Fibroblast of peridontal ligament (primary cell): ENCODE results near the gene IRF7.

ENCODE experiments used
- DNase-seq: peaks from one replicate; pipeline ENCODE4 v3.0.0-alpha.2; 2010; ENCODE audit errors: extremely low read depth

IRF7 gene

DNA sequence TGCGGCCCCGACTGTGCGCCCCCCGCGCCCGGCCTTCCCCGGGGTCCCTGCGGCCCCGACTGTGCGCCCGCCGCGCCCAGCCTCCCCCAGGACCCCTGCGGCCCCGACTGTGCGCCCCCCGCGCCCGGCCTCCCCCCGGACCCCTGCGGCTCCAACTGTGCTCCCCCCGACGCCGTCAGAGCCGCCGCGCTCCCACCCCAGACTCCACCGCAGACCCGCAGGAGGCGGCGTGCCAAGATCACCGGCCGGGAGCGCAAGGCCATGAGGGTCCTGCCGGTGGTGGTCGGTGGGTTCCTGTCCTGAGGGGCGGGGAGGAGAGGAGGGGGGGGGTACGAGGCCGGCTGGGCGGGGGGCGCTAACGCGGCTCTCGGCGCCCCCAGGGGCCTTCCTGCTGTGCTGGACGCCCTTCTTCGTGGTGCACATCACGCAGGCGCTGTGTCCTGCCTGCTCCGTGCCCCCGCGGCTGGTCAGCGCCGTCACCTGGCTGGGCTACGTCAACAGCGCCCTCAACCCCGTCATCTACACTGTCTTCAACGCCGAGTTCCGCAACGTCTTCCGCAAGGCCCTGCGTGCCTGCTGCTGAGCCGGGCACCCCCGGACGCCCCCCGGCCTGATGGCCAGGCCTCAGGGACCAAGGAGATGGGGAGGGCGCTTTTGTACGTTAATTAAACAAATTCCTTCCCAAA lies 24.4 kb upstream of the IRF7 start:
- no peak for DNase-seq

DNA sequence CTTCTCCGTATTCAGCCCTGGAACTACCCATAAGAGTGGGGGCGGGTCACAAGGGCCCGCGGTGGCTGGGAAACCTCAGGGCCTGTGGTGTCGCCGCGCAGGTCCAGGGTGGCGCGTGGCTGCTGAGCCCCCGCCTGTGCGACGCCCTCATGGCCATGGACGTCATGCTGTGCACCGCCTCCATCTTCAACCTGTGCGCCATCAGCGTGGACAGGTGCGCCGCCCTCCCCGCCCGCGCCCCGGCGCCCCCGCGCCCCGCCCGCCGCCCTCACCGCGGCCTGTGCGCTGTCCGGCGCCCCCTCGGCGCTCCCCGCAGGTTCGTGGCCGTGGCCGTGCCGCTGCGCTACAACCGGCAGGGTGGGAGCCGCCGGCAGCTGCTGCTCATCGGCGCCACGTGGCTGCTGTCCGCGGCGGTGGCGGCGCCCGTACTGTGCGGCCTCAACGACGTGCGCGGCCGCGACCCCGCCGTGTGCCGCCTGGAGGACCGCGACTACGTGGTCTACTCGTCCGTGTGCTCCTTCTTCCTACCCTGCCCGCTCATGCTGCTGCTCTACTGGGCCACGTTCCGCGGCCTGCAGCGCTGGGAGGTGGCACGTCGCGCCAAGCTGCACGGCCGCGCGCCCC lies 23.7 kb upstream of the IRF7 start:
- DNase-seq, result no peak

DNA sequence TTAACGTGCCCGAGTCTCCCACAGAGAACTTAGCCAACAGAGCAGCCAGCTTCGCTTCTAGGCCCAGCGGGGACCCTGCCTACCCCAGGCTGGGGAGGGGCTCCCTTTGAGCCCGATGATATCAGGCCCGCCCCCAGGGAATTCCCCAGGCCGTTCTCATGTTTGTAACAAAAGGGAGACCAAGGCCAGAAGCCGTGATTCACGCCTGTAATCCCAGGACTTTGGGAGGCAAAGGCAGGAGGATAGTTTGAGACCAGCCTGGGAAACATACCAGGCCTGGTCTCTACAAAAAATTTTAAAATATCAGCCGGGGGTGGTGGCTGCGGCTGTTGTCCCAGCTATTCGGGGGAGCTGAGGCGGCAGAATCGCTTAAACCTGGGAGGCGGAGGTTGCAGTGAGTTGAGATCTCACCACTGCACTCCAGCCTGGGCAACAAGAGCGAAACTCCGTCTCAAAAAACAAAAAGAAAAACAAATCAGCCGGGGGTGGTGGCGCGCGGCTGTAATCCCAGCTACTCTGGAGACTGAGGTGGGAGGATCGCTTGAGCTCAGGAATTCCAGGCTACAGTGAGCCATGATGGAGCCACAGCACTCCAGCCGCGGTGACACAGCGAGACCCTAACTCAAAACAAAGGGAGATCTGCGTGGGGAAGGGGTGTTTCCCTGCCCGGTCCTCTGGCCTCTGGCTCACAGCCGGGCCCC lies 23.0 kb upstream of the IRF7 start:
- no peak for DNase-seq

DNA sequence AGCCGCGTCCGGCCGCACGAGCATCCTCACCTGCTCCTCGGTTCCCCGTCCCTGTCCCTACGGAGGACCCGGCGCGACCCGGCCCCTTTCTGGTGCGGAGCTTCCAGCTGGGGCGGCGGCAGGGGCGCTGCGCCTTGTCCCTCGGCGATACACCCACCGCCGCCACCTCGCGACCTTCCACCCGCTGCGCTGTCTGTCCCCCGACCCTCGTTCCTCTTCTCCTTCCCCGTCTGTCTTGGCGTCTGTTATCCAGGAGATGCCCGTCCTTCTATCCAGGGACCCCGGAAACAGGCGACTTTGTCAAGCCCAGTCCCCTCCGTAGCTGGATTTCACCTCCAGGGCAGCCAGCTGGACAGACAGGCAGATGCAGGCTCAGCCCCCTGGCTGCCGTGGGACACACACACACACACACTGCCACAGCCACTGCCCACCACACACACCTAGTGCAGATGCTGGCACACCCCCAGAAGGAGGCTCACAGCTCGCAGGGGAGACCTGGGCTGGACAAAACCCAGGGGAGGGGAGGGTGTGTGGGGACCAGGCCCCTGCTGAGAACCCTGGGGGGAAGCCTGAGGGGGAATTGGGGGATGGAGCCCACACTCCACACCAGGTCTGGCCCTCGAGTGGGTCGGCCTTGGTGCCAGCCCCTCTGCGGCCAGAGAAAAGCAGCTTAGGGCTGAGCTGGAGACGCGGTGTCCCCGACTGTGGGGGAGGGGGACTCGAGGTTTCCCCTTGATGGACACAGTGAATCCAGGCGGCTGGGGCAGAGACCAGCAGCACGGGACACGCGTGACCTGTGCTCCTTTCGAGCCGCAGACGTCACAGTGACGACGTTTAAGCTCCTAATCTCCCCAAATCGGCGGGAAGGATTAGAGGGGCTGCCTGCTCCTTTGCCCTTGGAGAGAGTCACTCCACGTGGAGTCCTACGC lies 22.1 kb upstream of the IRF7 start:
- DNase-seq, result no peak

DNA sequence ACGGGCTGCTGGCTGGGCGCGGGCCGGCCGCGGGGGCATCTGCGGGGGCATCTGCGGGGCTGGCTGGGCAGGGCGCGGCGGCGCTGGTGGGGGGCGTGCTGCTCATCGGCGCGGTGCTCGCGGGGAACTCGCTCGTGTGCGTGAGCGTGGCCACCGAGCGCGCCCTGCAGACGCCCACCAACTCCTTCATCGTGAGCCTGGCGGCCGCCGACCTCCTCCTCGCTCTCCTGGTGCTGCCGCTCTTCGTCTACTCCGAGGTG lies 21.5 kb upstream of the IRF7 start:
- no peak for DNase-seq

DNA sequence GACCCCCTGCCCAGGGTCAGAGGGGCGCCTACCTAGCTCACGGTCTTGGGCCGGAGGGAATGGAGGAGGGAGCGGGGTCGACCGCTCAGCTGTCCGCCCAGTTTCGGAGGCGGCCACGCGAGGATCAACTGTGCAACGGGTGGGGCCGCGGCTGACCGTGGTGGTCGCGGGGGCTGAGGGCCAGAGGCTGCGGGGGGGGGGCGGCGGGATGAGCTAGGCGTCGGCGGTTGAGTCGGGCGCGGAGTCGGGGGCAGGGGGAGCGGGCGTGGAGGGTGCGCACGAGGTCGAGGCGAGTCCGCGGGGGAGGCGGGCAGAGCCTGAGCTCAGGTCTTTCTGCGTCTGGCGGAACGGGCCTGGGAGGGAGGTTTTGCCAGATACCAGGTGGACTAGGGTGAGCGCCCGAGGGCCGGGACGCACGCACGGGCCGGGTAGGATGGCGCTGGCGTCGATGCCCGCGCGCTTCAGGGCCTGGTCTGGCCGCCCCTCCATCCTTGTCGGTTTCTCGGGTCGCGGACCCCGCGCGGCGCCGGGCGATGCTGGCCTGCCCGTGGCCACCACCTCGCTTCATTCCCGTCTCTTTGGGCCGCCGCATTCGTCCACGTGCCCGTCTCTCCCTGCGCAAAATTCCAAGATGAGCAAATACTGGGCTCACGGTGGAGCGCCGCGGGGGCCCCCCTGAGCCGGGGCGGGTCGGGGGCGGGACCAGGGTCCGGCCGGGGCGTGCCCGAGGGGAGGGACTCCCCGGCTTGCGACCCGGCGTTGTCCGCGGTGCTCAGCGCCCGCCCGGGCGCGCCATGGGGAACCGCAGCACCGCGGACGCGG lies 21.0 kb upstream of the IRF7 start, which contains the start of gene DRD4:
Gene DRD4, plus strand, starts transcription at position 759 of the 822 bp plus-strand sequence. Its CDS starts 36 bp downstream, at position 795.
- no peak for DNase-seq

DNA sequence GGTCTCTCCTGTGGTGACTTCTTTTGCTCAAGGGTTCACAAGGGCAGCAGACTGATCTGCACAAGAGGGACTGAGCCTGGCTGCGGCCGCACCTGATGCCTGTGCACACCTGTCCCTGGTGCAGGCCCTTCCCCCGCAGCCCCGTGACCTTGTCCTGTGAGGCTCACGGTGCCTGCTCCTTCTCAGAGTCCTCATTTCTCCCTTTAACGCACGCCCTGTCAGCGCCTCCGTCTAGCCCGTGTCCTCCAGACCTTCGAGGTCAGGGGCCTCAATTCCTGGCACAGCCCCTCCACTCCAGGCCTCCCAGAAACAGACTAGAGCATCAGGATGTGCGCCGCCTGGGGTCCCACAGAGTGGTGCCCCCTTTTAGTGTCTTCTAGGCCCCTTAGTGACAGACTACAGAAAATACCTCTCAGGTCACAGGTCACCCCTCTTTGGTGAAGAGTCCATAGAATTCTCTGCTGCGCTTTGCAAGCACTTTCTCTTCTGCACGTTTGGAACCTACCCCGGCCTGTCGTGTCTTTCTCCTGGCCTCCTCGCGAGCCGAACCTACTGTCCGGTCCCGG lies 20.3 kb upstream of the IRF7 start:
- DNase-seq, result no peak

DNA sequence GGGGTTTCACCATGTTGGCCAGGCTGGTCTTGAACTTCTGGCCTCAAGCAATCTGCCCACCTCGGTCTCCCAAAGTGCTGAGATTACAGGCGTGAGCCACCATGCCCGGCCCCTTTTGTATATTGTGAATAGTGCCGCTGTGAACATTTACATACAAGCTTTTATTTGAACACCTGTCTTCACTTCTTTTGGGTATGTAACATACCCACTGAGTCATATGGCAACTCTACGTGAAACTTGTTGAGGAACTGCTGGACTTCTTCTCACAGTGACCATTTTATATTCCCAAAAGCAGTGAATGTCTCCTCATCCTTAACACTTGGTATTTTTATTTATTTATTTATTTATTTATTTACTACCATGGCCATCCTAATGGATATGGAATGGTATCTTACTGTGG lies 15.1 kb upstream of the IRF7 start:
- DNase-seq, result no peak

DNA sequence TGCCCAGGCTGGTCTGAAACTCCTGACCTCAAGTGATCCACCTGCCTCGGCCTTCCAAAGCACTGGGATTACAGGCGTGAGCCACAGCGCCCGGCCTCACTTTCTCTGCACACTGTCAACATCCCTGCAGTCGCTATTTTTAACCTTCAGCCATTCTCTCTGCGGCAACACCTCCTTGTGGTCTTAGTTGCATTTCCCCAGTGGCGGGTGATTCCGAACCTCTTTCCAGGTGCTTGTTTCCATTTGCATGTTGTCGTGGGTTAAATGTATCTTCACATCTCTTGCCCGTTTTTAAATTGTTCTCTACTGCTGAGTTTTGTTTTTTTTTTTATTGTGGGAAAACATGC lies 13.5 kb upstream of the IRF7 start:
- DNase-seq, result no peak

DNA sequence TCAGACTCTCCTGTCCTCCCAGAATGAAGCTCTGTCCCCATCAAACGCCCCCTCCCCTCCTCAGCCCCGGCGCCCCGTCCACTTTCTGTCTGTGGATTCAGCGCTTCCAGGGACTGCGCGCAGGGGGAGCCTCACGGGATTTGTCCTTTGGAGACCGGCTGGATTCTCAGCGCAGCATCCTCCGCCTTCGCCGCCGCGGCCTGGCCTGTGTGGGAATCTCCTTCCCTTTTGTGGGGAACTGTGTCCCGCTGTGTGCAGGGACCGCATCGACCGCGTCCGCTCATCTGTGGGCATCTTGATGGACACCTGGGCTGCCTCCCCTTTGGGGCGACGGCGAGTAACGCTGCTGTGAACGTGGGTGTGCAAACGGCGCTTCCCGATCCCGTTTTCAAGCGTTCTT lies 12.3 kb upstream of the IRF7 start:
- no peak for DNase-seq

DNA sequence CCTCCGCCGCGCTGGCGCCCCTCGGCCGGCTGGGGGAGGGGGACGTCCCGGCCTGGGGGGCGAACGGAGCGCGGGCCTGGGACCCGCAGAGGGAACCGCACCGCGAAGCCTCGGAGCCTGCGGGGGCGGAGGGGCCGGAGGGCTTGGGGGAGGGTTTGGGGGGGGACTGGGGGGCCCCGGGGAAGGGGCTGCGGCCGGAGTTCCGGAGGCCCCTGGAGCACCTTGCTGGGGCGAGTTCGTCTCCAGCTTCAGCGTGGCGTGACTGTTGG lies 11.5 kb upstream of the IRF7 start:
- DNase-seq, result no peak

DNA sequence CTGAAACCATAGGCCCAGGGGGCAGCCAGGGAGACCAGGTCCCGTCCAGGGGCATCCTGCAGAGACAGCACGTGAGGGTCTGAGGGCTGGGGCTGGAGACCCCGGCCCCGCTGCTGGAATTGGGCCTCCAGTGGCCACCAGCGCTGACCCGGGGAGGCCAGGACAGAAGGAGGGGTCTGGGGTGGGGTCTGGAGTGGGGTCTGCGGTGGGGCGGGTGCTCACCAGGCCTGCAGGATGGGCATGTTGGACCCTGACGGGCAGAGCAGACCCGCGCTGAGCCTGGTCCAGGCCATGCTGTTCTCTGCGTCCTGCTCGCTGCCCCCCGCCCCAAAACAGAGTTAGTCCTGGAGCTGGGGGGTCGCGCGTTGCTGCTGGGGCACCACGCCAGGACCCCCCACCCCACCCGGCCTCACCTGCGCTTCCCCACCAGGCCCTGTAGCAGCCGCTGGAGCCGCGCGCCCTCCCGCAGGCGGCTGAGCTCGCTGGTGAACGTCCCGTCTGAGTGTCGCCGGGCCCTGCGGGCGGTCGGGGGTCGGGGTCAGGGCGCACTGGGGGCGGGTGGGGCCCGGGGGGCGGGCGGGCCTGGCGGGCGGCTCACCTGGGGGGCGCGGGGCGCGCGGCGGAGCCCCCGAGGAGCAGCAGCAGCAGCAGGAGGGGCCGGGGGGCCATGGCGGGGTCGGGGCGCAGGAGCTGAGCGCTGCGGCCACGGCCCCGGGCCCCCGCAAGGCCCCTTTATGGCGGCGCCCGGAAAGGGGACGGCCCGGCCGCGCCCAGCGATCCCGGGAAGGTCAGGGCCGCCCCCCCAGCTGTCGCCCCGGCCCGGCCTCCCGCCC lies 10.9 kb upstream of the IRF7 start, which contains the start of gene SCT:
Gene SCT, minus strand, starts transcription at position 707 of the 833 bp plus-strand sequence. Its CDS starts 38 bp downstream, at position 669.
- DNase-seq, result no peak

DNA sequence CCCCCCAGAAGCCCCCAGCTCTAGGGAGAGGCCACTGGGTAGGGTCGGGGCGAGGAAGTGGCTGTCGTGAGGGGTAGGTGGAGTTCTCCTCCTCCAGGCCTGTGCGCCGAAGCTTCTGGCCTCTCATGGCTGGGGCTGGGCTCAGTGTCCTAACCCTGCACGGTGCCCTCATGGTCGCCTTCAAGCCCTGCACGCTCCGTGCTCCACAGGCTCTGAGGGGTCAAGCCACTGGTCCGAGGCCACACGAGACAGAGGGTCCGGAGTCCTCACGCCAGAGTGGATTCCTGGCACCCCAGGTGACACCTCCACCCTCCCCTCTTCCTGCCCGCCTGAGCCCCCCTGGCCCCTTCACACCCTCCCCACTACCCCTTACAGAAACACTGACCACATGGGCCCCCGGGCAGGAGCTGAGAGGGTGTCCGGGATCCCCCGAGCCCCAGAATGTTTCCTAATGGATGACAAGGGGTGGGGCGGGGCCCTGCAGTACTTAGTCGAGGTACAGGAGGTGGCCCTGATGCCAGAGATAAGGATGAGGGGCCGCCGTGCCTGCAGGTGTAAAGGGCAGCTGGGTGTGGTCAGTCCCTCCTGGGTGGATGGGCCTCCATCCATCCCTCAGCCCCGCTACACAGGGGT lies 10.0 kb upstream of the IRF7 start:
- DNase-seq, result no peak

DNA sequence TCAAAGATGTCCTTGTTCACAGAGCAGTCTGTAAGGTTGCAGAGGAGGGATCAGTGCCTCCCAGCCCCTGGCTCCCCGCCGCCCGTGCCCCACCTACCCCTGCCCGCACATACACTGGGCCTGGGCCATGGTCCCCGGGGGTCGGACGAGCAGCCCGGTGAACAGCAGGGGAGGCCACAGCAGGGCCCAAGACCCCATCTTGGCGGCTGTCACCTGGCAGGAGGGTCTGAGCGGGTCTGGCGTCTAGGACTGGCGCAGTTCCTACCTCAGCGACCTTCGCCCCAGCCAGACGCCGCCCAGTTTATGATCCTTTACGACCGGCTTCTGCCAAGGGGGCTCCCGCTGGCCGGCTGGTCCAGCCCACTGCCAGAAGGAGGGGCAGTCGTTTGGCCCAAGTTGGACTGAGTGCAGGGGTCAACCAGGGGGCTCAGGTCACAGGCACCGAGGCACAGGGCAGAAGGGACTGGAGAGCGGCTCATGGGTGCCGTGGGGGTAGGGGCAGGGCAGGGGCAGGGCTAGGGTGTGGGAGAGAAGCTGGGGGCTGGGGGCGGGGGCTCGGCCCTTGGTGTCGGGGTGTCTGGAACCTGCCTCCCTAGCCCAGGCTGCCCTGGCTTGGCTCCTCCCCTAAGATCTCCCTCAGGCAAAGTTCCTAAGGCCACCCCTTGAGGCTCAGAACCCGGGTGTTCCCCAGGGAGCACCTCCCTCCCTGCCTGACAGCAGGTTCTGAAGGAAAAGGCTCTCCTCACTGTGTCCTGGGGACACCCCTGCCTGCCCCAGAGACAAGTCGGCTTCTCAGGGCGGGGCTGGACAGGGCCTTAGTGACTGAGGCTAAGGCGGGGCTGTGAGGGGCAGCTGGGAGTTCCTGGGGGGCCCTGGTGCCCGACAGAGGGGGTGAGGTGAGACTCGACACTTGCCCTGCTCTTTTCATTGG lies 9.2 kb upstream of the IRF7 start, which contains the start of gene CDHR5:
Gene CDHR5, minus strand, starts transcription at position 251 of the 931 bp plus-strand sequence. Its CDS starts 53 bp downstream, at position 198.
- DNase-seq, result no peak

DNA sequence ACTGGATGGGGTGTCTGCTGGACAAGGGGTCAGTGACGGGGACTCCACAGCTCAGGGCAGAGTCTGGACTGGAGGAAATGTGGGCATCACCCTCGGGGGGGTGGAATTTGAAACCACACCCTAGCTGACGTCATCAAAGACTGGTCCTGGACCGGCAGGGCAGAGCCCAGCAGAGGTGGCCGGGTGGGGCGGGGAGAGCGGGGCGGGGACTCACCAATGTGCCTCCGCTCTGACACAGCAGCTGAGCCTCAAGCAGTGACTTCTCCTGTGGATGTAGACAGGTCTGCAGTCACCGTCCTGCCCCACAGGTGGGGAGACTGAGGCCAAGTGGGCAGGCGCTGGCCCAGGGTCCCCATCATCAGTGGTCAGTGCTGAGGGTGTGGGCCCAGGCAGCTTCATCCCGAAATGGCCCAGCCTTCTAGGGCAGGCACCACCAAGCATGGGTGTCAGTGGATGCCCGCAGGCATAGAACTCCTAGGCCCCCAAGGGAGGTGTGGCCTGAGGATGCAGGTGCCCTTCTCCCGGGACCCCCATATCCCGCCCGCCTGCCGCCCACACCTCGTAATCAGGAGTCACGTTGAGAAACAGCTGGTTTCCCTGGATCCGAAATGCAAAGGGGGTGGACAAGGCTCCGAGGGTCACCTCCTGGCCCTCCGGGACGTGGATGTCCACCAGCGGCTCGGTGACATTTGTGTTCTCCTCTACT lies 8.4 kb upstream of the IRF7 start:
- DNase-seq, result no peak

DNA sequence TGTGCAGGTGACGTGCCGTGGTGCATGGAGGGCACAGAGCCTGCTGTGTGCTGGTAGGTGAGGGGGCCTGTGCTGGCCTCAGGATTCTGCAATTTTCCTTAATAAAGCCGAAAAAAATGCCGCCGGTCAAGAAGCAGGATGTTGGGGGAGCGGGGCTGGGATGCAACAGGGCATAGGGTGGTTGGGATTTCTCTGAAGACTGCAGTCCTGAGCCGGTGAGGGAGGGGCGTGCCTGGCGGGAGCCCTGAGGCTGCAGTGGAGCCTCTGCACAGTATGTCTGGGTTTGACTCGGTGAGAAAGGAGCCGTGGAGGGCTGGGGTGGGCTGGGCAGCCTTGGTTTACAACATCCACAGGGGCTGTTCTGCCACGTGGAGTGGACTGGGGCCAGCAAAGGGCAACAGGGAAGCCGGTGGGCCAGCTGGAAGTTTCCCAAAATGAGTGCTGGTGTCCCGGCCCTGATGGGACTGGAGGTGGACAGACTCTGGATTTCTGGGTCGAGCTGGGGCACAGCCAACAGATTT lies 7.7 kb upstream of the IRF7 start:
- no peak for DNase-seq

DNA sequence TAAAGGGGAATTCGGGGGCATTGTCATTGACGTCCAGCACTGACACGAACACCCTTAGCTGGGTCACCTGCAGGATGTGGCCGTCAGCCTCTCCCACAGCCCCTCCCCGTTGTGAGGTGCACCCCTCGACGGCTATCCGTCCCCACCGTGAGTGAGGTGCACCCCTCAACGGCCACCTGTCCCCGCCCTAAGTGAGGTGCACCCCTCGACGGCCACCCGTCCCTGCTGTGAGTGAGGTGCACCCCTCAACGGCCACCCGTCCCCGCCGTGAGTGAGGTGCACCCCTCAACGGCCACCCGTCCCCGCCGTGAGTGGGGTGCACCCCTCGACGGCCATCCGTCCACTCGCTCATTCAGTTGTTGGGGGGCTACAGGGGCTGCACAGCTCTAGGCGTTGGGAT lies 6.1 kb upstream of the IRF7 start:
- no peak for DNase-seq
